Fibroblast of mammary gland (primary cell): ENCODE results near the gene GABRB3.

Source experiments
- DNase-seq: peaks from one replicate; pipeline ENCODE4 v3.0.0-alpha.2; 2010; ENCODE audit warnings: low read depth
- H3K4me3 ChIP-seq: 2 replicates; pipeline ENCODE4 v1.5.1; 2011; ENCODE audit warnings: low read depth, mild to moderate bottlenecking, low read length, moderate library complexity; ENCODE audit not compliant: control insufficient read depth
- CTCF ChIP-seq: conservative IDR thresholded peaks from 2 replicates; pipeline ENCODE4 v1.5.1; 2011; ENCODE audit warnings: low read depth, low read length, inconsistent platforms; ENCODE audit not compliant: control insufficient read depth, insufficient read depth

Gene GABRB3

GRCh38 chr15:26767169-26767670 lies 5.6 kb downstream of the GABRB3 start:
- DNase-seq = no peak
- no peak overlapping the region for H3K4me3 ChIP-seq
- TF ChIP-seq CTCF = no peak

GRCh38 chr15:26766262-26766661 lies 6.6 kb downstream of the GABRB3 start:
- no peak for DNase-seq
- no peak for TF ChIP-seq CTCF
- H3K4me3 ChIP-seq = no peak overlapping the region

GRCh38 chr15:26759986-26760385 lies 12.9 kb downstream of the GABRB3 start:
- no peak for TF ChIP-seq CTCF
- no peak for DNase-seq
- H3K4me3 ChIP-seq = no peak overlapping the region

GRCh38 chr15:26758079-26758478 lies 14.8 kb downstream of the GABRB3 start:
- no peak for TF ChIP-seq CTCF
- no peak for DNase-seq
- H3K4me3 ChIP-seq = no peak overlapping the region

- H3K4me3 ChIP-seq = no peak overlapping the region
- TF ChIP-seq CTCF = no peak
- DNase-seq = no peak
These were observed 15.7 kb downstream of the GABRB3 start for GRCh38 chr15:26757141-26757540.

GRCh38 chr15:26744894-26745293 lies 28.0 kb downstream of the GABRB3 start:
- TF ChIP-seq CTCF = no peak
- no peak overlapping the region for H3K4me3 ChIP-seq
- DNase-seq = no peak

GRCh38 chr15:26739791-26740190 lies 33.1 kb downstream of the GABRB3 start:
- H3K4me3 ChIP-seq = no peak overlapping the region
- DNase-seq = no peak
- TF ChIP-seq CTCF = no peak
